GM18508 (cell line): Measurements from ENCODE around the gene CDC27.
A peak's percentile ranks its signal among the peaks of the same experiment; 100 is the strongest.
"Not testable (repeated sequence)": the region's sequence is repeated elsewhere in the genome, so short reads cannot be mapped to it uniquely, and the experiment has no call there.

Source experiments
- ATAC-seq: cut with Tn5 transposase; IDR thresholded peaks from one replicate; pipeline ENCODE4 v1.9.1; 2021; ENCODE audit warnings: moderate number of reproducible peaks; ENCODE audit not compliant: insufficient read depth, unreplicated experiment

CDC27 gene

DNA sequence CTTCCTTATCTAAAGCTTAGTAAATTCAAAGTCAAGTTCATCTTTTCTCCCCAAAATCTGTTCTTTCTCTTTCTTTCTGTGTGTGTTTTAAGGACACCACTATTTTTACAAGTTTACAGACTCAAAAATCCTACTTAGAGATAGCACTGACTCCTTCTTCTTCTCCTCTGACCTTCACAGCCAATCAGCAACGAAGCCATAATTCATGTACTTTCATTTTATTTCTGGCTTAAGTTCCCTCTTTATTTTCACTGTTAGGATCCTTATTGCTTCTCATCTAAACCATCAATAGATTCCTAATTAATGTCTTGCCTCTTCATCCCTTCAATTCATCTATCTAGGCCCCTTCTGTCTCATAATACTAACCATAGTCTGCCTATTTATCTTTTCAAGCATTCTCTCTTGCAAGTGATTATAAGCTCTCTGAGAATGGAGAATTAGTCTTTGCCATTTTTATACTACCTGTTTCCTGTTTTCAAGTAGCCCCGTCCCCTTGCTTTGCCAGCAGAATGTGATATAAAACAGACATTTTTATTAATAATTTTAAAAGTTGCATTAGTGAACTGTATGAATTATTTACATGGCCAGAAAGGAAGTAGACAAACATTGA, 27.0 kb downstream of the CDC27 start:
- ATAC-seq: no peak

DNA sequence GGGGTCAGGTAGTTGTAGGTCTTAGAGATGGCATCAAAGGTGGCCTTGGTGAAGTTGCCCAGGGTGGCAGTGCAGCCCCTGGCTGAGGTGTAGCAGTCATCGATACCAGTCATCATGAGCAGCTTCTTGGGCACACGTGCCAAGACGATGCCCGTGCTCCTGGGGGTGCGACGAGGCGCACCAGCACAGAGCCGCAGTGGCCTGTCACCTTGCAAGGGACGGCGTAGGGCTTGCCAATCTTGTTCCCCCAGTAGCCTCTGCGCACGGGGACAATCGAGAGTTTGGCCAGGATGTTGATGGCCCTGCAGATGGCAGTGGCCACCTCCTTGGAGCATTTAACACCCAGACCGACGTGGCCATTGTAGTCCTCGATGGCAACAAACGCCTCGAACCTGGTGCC, 29.8 kb downstream of the CDC27 start:
- no peak for ATAC-seq

DNA sequence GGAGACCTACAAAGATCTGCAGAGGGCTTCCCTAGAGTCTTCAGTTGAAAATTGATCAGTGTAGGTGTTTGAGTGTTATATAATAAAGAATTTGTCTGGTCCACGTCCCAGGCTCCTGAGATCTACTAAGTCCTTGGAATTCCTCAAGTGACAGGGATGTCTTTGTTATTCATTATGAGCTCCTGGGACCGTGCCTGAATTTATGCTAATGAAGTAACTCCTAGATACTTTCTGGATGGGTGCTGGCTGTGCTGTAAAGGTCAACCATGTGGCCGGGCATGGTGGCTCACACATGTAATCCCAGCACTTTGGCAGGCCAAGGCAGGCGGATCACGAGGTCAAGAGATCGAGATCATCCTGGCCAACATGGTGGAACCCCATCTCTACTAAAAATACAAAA, 43.7 kb downstream of the CDC27 start:
- no peak for ATAC-seq

DNA sequence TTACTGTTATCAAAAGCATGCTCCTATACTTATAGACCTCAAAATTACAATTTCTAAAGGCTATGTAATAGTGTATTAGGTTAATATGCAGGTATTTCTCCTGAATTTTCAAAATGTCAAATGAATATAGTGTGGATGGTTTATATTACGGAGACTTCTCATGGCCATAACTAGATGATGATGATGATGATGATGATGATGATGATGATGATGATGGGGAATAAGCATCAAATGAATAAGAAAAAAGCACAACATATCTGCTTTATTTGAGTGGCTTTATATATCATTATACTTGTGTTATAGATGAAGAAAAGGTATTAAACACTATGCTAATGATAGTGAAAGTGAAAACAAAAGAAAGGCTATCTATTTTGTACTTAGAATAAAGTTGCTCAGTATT, 53.9 kb downstream of the CDC27 start:
- no peak for ATAC-seq

DNA sequence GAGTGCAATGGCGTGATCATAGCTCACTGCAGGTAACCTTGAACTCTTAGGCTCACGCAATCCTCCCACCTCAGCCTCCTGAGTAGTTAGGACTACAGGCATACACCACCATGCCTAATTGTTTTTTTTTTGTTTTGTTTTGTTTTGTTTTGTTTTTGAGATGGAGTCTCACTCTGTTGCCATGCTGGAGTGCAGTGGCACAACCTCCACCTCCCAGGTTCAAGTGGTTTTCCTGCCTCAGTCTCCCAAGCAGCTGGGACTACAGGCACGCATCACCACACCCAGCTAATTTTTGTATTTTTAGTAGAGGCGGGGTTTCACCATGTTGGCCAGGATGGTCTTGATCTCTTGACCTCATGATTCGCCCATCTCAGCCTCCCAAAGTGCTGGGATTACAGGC, 54.7 kb downstream of the CDC27 start:
- not testable (repeated sequence) for ATAC-seq

DNA sequence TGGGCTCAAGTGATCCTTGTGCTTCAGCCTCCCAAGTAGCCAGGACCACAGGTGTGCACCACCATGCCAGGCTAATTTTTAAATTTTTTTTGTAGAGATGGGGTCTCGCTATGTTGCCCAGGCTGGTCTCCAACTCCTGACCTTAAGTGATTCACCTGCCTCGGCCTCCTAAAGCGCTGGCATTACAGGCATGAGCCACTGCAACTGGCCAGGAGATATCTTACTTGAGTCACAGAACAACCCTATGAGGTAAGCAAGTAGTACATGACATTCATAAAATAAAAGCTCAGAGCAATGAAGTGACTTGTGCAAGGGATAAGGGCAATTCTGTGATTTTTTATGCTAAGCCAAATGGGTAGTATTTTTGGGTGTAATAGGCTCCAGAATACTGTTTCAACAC, 57.3 kb downstream of the CDC27 start:
- ATAC-seq: no peak

DNA sequence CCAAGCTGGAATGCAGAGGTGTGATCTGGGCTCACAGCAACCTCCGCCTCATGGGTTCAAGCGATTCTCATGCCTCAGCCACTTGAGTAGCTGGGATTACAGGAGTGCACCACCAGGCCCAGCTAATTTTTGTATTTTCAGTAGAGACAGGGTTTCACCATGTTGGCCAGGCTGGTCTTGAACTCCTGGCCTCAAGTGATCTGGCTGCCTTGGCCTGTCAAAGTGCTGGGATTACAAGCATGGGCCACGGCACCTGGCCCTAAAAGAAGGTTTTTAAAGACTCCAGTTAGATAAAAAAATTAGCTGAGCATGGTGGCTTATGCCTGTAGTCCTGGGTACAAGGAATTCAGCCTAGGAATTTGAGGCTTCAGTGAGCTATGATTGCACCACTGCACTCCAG, 62.3 kb downstream of the CDC27 start:
- not testable (repeated sequence) for ATAC-seq

DNA sequence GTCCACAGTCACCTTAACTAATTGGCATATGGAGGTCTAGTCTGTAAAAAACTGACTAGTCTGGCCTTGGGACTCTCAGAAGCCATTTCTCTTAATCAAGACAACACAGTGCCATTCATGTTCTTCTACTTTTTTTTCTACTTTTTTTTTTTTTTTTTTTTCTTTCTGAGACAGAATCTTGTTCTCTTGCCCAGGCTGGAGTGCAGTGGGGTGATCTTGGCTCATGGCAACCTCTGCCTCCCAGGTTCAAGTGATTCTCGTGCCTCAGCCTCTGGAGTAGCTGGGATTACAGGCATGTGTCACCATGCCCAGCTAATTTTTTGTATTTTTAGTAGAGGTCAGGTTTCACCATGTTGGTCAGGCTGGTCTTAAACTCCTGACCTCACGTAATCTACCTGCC, 65.8 kb downstream of the CDC27 start:
- not testable (repeated sequence) for ATAC-seq

DNA sequence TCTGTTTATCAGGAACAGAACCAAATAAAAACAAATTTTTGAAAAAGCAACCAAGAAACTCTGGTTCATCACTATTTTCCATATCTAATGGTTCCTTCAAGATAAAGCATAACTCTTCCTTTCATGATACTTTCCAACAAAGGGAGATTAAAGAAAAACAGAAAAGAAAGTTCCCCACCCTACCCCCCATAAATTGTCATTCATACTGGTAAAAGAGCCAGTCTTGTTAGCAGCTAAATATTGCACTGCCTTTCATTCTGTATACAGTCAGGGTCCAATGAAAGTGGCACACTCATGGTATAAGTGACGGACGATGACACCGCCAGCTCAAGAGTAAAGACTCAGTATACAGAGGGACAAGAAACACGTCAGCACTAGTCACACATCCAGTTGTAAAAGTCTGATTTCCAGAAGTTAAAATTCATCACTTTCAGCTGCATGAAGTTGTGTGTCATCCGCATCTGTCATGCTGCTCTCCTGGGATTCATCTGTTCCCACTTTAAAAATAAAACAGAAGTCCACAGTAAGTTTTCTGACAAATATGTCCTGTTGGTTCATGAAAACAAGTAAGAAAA, 68.5 kb downstream of the CDC27 start:
- no peak for ATAC-seq

DNA sequence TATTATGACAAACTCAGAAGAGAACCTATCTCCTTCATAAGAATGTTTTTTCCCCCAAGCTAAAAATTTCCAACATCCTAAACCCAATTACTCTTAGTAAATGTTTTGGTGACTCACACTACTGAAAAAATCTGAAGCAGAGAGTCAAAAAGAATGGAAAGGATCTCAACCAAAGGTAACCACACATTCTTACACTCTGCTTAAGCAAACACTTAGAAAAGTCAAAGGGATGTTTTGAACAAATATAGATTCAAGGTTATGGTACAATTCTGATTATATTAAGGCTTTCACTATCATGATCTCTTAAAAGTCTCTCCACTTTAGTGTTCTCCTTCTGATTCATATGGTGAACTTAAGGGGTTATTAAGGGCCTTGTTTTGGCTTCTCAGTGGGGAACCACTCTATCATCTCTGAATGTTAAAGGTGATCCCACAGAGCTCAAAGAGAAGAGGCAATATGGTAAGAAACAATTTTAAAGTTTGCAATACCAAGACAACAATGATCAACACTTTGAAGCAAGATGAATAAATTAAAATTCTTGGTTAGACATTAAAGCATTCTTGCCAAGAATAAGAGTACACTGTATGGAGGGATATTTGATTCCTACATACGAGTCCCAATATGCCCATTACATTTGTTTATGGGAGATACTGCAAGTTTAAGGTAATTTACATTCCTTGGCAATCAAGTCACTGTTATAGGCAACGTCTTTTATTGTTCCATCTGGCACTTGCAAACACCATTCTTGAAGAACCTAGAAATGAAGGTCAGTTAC, 69.2 kb downstream of the CDC27 start:
- ATAC-seq: no peak

DNA sequence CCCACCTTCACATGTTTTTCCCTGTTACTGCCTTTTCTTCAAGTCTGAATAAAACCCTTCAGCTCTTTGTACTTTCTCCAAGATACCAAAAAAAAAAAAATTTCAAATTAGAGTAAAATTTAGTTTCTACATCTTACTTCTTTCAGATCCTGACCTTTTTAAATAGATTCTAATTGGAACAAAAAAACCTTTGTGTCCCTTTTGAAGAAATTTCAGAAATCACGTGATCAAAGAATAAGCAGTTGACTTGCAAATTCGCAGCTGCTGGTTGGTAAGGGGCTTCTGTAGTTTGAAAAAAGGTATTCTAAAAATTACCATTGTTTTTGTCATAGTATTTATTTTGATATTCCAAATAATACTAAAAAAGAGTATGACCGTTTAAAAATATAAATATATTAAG, 71.7 kb downstream of the CDC27 start:
- ATAC-seq: no peak

DNA sequence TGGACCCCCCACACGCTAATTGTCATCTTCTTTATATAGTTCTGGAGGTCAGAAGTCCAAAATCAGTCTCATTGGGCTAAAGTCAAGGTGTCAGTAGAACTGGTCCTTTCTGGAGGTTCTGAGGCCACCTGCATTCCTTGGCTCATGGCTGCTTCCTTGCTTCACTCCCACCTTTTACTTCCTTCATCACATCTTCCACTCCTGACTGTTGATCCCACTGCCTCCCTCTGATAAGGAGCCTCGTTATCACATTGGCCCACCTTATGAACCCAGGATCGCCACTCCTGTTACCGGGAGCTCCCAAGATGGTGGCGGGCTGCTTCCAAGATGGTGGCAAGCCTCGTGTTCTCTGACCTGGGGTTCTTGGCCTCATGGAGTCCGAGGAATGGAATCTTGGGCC, 83.0 kb downstream of the CDC27 start:
- ATAC-seq: no peak

DNA sequence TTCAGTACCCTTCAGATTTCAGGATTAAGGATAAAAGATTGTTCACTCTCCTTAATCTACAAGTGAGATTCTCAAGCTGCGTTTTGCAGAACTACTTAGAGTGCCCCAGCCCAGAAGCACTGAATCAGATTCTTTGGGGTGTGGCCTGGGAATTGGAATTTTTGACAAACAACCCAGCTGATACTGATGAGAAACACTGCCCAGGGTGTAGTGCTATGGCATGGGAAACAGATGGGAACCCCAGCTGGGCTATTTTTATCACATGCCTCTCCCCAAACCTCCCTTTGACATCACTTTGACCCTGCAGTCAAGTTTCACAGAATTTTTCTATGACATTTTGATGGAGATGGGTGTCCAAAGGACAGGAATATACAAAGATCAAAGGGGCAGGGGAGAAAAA, 83.8 kb downstream of the CDC27 start:
- not testable (repeated sequence) for ATAC-seq

DNA sequence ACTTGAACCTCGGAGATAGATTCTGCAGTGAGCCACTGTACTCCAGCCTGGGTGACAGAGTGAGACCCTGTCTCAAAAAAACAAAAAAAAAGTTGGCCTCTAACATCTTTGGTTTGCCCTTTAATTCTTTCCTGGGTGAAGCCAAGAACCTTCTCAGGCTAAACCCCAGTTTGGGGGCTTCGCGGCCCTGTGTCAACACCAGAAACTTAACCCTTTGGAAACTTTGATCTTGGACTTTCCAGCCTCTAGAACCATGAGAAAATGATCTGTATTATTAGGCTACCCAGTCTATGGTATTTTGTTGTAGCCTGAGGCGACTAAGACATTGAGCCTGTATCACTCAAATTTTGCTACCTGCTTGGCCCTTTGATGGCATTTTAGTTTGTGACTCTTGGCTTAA, 86.2 kb downstream of the CDC27 start:
- ATAC-seq: no peak

DNA sequence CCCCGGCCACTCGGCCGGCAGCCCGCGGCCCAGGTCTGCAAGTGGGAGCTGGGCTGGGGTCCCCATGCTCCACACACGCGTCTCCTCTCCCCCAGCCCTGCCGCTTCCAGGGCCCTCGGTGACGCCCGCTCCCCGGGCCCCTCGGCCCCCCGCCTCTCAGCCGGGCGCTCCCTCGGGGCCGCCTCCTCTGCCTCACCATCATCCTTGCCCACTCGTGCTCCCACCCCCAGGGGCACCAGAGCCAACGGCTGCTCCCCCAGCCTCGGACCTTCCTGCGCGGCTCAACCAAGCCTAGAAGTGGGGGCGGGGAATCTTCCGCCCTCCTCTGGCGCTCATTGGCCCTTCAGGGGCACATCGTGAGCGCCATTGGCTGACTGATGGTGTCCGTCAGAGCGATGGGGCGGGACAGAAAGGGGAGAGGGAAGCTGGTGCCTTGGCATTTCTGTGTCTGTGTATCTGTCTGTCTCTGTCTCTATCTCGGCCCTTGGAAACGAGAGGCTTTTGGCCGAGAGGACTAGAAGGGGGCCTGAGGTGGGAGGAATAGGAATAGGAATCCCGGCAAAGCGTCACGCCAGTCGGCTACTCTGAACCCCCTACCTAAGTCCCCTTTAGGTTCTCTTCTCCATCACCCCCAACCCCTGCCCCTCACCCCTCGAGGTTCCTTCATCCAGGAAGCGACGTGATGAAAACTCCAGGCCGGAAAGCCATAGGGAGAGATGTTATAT, 88.9 kb downstream of the CDC27 start:
- ATAC-seq: peak; percentile 76

DNA sequence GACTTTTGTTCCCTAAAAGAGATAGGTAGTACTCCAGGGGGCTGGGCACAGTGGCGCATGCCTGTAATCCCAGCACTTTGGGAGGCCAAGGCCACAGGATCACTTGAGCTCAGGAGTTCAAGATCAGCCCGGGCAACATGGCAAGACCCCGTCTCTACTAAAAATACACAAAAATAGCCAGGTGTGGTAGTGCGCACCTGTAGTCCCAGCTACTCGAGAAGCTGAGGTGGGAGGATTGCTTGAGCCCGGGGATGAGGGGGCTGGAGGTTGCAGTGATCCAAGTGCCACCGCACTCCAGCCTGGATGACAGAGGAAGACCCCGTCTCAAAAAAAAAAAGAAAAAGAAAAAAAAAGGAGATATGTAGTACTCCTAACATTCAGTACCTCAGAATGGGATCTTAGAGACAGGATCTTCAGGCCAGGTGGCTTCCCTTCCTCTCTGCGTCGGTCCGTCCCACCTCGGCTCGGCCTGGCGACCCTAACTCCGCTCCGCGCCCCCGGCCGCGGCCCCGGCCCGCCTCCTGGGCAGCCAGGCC, 89.6 kb downstream of the CDC27 start:
- no peak for ATAC-seq

DNA sequence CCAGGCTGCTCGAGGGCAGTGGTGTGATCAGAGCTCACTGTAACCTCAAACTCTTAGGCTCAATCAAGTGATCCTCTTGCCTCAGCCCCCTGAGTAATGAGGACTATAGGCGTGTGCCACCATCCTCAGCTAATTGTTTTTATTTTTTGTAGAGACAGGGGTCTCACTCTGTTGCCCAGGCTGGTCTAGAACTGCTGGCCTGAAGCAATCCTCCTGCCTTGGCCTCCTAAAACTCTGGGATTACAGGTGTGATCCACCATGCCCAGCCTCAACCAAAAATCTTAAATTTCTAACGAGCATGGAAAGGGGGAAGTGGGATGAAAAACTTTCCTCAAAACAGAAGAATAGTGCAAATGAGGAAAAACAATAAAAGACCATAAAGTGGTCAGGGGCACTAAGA, 92.8 kb downstream of the CDC27 start:
- ATAC-seq: no peak

DNA sequence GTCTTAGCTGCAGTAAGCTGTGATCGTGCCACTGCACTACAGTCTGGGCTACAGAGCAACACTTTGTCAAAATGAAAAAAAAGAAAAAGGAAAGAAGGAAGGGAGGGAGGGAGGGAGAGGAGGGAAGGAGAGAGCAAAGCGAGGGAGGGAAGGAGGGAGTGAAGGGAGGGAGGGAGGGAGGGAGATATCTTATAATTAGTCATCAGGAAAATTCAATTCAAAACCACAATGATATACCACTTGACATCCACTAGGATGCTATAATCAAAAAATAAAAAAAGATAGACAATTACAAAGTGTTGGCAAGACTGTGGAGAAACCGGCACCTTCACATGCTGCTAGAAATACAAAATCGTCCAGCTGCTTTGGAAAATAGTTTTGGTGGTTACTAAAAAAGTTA, 93.8 kb downstream of the CDC27 start:
- no peak for ATAC-seq

DNA sequence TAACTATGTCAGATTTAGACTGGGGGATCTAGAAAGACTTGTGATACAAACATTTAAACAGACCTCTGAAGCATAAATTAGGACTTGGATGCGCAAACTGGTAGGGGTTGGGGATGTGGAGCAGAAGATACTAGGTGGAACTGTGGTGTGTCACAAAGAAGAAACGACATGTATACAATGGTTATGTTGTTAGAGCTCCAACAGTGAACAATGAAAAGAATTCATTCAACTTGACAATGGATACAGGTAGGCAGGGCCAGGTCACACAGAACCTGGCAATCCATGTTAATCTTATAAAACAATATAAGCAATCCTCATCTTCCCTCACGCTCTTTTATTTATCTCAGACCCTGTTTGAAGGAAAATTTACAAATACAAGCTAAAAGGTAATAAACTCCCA, 102.0 kb downstream of the CDC27 start:
- ATAC-seq: no peak

DNA sequence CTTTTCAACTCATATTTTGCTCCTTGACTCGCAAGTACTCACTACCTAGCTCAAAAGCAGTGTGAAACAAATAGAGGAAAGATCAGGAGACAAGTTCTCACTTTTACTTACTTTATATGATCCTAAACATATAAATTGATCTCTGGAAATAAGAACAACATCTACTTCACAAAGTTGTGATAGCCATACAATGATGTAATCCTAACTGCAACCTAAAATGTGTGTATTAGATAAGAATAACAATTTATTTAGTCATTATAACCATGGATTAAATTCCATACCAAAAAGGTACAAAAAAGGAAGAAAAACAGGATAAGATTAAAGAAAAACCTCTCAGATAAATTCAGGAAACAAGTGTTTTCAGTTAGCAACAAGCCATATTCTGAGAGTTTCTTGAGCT, 103.4 kb downstream of the CDC27 start:
- no peak for ATAC-seq

DNA sequence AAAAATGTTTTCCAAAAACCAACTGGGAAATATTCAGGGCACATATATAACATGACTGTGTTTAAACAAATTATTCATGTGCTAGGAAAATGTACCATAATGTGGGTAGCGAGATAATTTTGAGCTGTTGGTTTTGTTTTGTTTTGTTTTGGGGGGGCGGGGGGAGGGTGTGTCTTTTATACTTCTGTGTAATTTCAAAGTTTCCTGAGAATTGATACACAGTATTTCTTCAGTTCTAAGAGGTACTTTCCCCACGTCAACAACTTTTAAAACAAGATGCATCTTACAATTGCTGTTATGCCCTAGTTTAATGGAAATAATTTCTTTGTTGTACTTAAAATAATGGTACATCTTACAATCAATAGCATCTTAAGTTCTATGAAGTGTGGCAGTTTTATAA, 110.3 kb downstream of the CDC27 start:
- ATAC-seq: no peak
